Activated naive CD8-positive, alpha-beta T cell (primary cell): Measurements from ENCODE around the gene FAM217A.

Experiments
- H3K27ac Mint-ChIP-seq: one replicate; pipeline ENCODE4 v1.8.0; 2021; ENCODE audit warnings: mixed read lengths
- H3K27me3 Mint-ChIP-seq: one replicate; pipeline ENCODE4 v1.8.0; 2021; ENCODE audit warnings: mixed read lengths
- H3K36me3 Mint-ChIP-seq: one replicate; pipeline ENCODE4 v1.8.0; 2021; ENCODE audit warnings: mixed read lengths
- H3K4me1 Mint-ChIP-seq: one replicate; pipeline ENCODE4 v1.8.0; 2021; ENCODE audit warnings: low read depth, mixed read lengths
- H3K4me3 Mint-ChIP-seq: one replicate; pipeline ENCODE4 v1.8.0; 2021; ENCODE audit warnings: mild to moderate bottlenecking, mixed read lengths
- H3K9me3 Mint-ChIP-seq: one replicate; pipeline ENCODE4 v1.8.0; 2021; ENCODE audit warnings: low read depth, mixed read lengths

The FAM217A gene

GRCh38 chr6:4021133-4021853 is 57.6 kb downstream of the FAM217A start:
- Mint-ChIP-seq H3K27ac (peak overlapping the region; percentile 98), H3K4me1 (peaks cover 62% of the 10 kb centered on the region), H3K9me3 (no peaks in the 10 kb centered on the region), H3K4me3 (peak overlapping the region; percentile 92), H3K36me3 (peaks cover 9% of the 10 kb centered on the region), H3K27me3 (no peaks in the 10 kb centered on the region)

- Mint-ChIP-seq H3K4me3 (peak overlapping the region; percentile 92), H3K27ac (peak overlapping the region; percentile 98), H3K36me3 (peaks cover 11% of the 10 kb centered on the region), H3K27me3 (no peaks in the 10 kb centered on the region), H3K4me1 (peaks cover 66% of the 10 kb centered on the region), H3K9me3 (no peaks in the 10 kb centered on the region)
These were observed 58.2 kb downstream of the FAM217A start for GRCh38 chr6:4020822-4021132.

- Mint-ChIP-seq H3K27me3 (no peaks in the 10 kb centered on the region), H3K27ac (peak overlapping the region; percentile 99), H3K4me1 (peaks cover 64% of the 10 kb centered on the region), H3K9me3 (no peaks in the 10 kb centered on the region), H3K36me3 (peaks cover 16% of the 10 kb centered on the region), H3K4me3 (peak overlapping the region; percentile 97)
These were observed 60.1 kb downstream of the FAM217A start for GRCh38 chr6:4018924-4019236.
